ENCODE measurements around the gene ROR1.

DNA sequence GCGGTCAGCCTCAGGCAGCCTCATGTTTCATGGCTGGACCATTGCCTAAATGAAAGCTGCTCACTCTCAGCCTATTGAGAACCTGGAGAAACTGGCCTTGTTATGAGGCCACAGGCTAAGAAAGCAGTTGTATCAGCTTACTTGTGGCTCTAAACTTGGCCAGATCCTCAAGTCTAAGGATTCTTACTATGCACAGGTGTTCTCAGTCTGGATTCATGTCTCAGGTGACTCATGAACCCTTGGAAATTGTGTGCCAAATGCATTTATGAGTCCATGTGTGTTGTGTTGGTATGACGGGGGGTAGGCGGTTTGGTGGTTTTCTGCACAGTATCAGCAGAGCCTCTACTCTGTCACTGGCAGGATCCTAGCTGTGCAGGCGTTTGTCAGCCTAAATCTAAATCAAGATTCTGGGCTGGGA lies 90.4 kb downstream of the ROR1 start:
- TF ChIP-seq, protein P1, sequence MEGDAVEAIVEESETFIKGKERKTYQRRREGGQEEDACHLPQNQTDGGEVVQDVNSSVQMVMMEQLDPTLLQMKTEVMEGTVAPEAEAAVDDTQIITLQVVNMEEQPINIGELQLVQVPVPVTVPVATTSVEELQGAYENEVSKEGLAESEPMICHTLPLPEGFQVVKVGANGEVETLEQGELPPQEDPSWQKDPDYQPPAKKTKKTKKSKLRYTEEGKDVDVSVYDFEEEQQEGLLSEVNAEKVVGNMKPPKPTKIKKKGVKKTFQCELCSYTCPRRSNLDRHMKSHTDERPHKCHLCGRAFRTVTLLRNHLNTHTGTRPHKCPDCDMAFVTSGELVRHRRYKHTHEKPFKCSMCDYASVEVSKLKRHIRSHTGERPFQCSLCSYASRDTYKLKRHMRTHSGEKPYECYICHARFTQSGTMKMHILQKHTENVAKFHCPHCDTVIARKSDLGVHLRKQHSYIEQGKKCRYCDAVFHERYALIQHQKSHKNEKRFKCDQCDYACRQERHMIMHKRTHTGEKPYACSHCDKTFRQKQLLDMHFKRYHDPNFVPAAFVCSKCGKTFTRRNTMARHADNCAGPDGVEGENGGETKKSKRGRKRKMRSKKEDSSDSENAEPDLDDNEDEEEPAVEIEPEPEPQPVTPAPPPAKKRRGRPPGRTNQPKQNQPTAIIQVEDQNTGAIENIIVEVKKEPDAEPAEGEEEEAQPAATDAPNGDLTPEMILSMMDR (IDR thresholded peaks at IDR 0.05; ENCODE audit: low read length), result no peak
- no peak for TF ChIP-seq EZH2 (optimal IDR thresholded peaks at IDR 0.05; ENCODE audit: low read depth, low read length)
